ENCODE measurements around the gene DHH.

Gene DHH

DNA sequence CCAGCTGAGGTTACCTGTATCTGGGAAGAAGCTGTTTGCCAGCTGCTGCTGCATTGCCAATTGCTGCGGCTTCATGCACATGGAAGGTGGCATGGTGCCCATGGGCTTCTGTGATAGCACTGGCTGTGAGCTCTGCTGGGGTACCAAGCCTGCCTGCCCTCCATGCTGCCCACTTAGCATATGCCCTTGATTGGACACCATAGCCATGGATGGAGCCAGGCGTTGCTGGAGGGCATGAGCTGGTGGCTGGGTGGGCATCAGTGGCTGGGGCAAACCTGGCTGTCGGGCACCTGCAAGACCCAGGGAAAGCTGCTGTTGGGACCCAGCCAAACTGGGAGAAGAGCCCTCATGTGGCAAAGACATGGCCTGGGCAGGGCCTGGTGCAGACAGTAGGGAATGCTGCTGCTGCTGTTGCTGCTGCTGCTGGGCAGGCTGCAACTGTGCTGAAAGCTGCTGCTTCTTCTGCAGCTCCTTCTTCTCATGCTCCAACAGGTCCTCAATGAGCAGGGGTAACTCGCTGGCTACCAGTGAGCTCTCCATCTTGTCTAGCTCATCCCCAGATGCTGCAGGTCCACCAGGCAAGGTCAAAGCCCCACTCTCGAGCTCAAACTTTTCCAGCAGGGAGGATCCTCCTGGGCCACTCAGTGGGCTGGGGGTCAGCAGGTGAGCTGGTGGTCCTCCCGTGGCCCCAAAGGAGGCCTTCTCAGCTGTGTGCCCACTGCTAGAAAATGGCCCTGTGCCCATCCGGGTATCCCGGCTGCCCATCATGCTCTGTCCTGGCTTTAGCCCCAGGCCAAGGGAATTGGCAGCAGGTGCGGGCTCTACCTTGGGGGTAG, 57.3 kb downstream of the DHH start:
- H2AFZ ChIP-seq (ENCODE audit: low read depth, low read length): no peak overlapping the region
- no peaks in the 10 kb centered on the region for H3K4me1 ChIP-seq (ENCODE audit: insufficient read depth, low read length)
- no peaks in the 10 kb centered on the region for H3K27me3 ChIP-seq (ENCODE audit: insufficient read depth, low read length)
- H3K4me3 ChIP-seq (ENCODE audit: low read length): no peak overlapping the region
- peaks cover 90% of the 10 kb centered on the region for H3K36me3 ChIP-seq (ENCODE audit: insufficient read depth, low read length)
- H3K9me3 ChIP-seq (ENCODE audit: low read length): no peaks in the 10 kb centered on the region
